ENCODE results near the gene ZNF771.
"Not testable (repeated sequence)": the region's sequence is repeated elsewhere in the genome, so short reads cannot be mapped to it uniquely, and the experiment has no call there.

The ZNF771 gene

GRCh38 chr16:30438835-30439234 lies 31.4 kb downstream of the ZNF771 start:
- DNase-seq = no peak

- DNase-seq = no peak
These were observed 32.4 kb downstream of the ZNF771 start for GRCh38 chr16:30439720-30440348.

GRCh38 chr16:30443631-30444030 lies 36.2 kb downstream of the ZNF771 start:
- DNase-seq = no peak

- DNase-seq = no peak
These were observed 37.1 kb downstream of the ZNF771 start for GRCh38 chr16:30444231-30445148.

- no peak for DNase-seq
These were observed 37.7 kb downstream of the ZNF771 start for GRCh38 chr16:30445149-30445407.

GRCh38 chr16:30445408-30446202 lies 38.2 kb downstream of the ZNF771 start, which contains the start of gene SEPHS2:
SEPHS2 (minus strand) TSS chr16:30445874; CDS start chr16:30445727, 147 bp downstream.
- DNase-seq = peak; percentile 99

- no peak for DNase-seq
These were observed 38.8 kb downstream of the ZNF771 start for GRCh38 chr16:30446203-30446595.

- DNase-seq = no peak
These were observed 40.3 kb downstream of the ZNF771 start for GRCh38 chr16:30447512-30448226.

GRCh38 chr16:30449116-30449435 lies 41.7 kb downstream of the ZNF771 start:
- no peak for DNase-seq

GRCh38 chr16:30452709-30453580 lies 45.5 kb downstream of the ZNF771 start:
- not testable (repeated sequence) for DNase-seq

GRCh38 chr16:30456302-30456701 lies 48.9 kb downstream of the ZNF771 start:
- DNase-seq = no peak

- no peak for DNase-seq
These were observed 49.9 kb downstream of the ZNF771 start for GRCh38 chr16:30457256-30457655.

- DNase-seq = no peak
These were observed 50.5 kb downstream of the ZNF771 start for GRCh38 chr16:30457743-30458560.

- no peak for DNase-seq
These were observed 51.4 kb downstream of the ZNF771 start for GRCh38 chr16:30458561-30459394.

- no peak for DNase-seq
These were observed 52.0 kb downstream of the ZNF771 start for GRCh38 chr16:30459456-30459855.

GRCh38 chr16:30461426-30461825 lies 54.0 kb downstream of the ZNF771 start:
- not testable (repeated sequence) for DNase-seq

- DNase-seq = no peak
These were observed 56.7 kb downstream of the ZNF771 start for GRCh38 chr16:30464078-30464477.
